ENCODE results near the gene AVP.

- TF ChIP-seq CTCF (IDR thresholded peaks at IDR 0.05): no peak
- no peak for TF ChIP-seq POLR2A (IDR thresholded peaks at IDR 0.05)
Measured at GRCh38 chr20:3092611-3093379, 8.3 kb upstream of the AVP start.

All from body of pancreas (tissue), 4 donors.